Lung (tissue), 12 donors: ENCODE results near the gene SASH1. TPM values are rescaled to one million over a fixed set of nuclear protein-coding genes. Genes with fewer than 3 reads are reported as not detected.

ENCODE experiments used
- ATAC-seq: fragments of 200-7000 bp; cut with Tn5 transposase; one replicate; pipeline ENCODE4 v1.9.1; 2020; ENCODE audit warnings: moderate number of reproducible peaks; ENCODE audit not compliant: insufficient read depth, low FRiP score
- DNase-seq, 3 donors: peaks; one replicate each; pipeline ENCODE4 v3.0.0-alpha.2; 2013 to 2017
- H3K27ac ChIP-seq, 2 donors: one replicate each; pipeline ENCODE4 v1.5.1; 2013; ENCODE audit warnings: mild to moderate bottlenecking in 2 of 2, moderate library complexity in 2 of 2, control low read depth in 1 of 2, inconsistent platforms in 1 of 2, low read depth in 1 of 2, low read length in 1 of 2
- H3K27me3 ChIP-seq, 3 donors: one replicate each; pipeline ENCODE4 v1.5.1; 2013; ENCODE audit warnings: low read length in 2 of 3; ENCODE audit not compliant: control insufficient read depth in 3 of 3, insufficient read depth in 3 of 3
- H3K36me3 ChIP-seq, 4 donors: one replicate each; pipeline ENCODE4 v1.5.1; 2013; ENCODE audit warnings: low read length in 4 of 4, mild to moderate bottlenecking in 1 of 4, moderate library complexity in 1 of 4; ENCODE audit not compliant: control insufficient read depth in 4 of 4, insufficient read depth in 4 of 4
- H3K4me1 ChIP-seq, 5 donors: one replicate each; pipeline ENCODE4 v1.5.1; 2013; ENCODE audit warnings: low read length in 5 of 5, mild to moderate bottlenecking in 2 of 5, moderate library complexity in 1 of 5; ENCODE audit not compliant: control insufficient read depth in 5 of 5, insufficient read depth in 5 of 5
- H3K4me3 ChIP-seq: one replicate; pipeline ENCODE4 v1.5.1; 2013; ENCODE audit warnings: mild to moderate bottlenecking, control low read depth, moderate library complexity
- H3K9ac ChIP-seq, 2 donors: one replicate each; pipeline ENCODE4 v1.5.1; 2013; ENCODE audit warnings: low read length in 2 of 2, control low read depth in 1 of 2; ENCODE audit not compliant: insufficient read depth in 1 of 2
- H3K9me3 ChIP-seq, 4 donors: one replicate each; pipeline ENCODE4 v1.5.1; 2013; ENCODE audit warnings: low read length in 3 of 4, mild to moderate bottlenecking in 1 of 4, moderate library complexity in 1 of 4; ENCODE audit not compliant: control insufficient read depth in 4 of 4, insufficient read depth in 3 of 4
- WGBS, 2 donors: extraction: QIAGEN DNeasy Blood & Tissue Kit; methylation state at CpG; one replicate each; pipeline ENCODE4 v1.1.7; 2013; 5-methylcytosine and 5-hydroxymethylcytosine counted together
- polyA plus RNA-seq, 2 donors: library from polyadenylated mRNA; stranded (reverse); fragments of 200-250 nt; gene quantifications; one replicate each; pipeline ENCODE4 v1.2.1, GENCODE V29; 2013
- total RNA-seq, 2 donors: library from RNA; depleted of rRNA in 1 of 2; stranded (reverse); fragments of >200 nt in 1 of 2; gene quantifications; one replicate each; pipeline ENCODE4 v1.2.1, GENCODE V29; 2014 to 2021
- TF ChIP-seq, protein P1 (sequence below): IDR thresholded peaks from 2 replicates; pipeline ENCODE4 v1.5.1; 2012; ENCODE audit warnings: mild to moderate bottlenecking; ENCODE audit errors: control extremely low read depth, extremely low read depth
- donor health status: control.
- donor health status: control.
- donor health status: Bipolar disorder and iron deficiency.
- donor health status: healthy.
- donor health status: DM: yes; HTN: yes; CAD: no.

Gene SASH1
- total and polyA plus RNA-seq, 4 donors: 18.8 to 114 (median 42.2) TPM

DNA sequence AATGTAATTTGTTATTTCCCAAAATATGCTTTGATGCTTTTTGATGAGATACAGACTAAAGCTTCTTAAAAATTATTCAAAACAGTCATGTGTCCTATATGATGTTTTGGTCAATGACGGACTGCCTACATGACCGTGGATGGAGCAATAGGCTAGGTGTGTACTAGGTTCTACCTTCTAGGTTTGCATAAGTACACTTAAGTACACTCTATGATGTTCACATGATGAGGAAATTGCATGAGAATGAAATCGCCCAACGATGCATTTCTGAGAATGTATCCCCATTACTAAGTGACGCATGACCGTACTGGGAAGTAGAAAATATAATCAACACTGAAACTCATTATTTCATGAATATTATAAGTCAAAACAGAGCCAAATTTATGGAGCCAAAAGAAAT lies 252.9 kb downstream of the SASH1 start:
- H3K9ac ChIP-seq: no peak overlapping the region
- H3K4me1 ChIP-seq: peaks cover 0 to 5% (median 2%) of the 10 kb centered on the region in 5 donors
- H3K4me3 ChIP-seq: no peak overlapping the region
- no peak for ATAC-seq
- no peaks in the 10 kb centered on the region for H3K27me3 ChIP-seq
- H3K9me3 ChIP-seq: peaks cover 0 to 2% (median 0%) of the 10 kb centered on the region in 4 donors
- H3K27ac ChIP-seq: no peak overlapping the region
- 68 to 88% methylated on average over 6 of the region's 6 CpGs for WGBS, 2 donors
- no peak for DNase-seq
- H3K36me3 ChIP-seq: no peaks in the 10 kb centered on the region
- TF ChIP-seq, protein P1, sequence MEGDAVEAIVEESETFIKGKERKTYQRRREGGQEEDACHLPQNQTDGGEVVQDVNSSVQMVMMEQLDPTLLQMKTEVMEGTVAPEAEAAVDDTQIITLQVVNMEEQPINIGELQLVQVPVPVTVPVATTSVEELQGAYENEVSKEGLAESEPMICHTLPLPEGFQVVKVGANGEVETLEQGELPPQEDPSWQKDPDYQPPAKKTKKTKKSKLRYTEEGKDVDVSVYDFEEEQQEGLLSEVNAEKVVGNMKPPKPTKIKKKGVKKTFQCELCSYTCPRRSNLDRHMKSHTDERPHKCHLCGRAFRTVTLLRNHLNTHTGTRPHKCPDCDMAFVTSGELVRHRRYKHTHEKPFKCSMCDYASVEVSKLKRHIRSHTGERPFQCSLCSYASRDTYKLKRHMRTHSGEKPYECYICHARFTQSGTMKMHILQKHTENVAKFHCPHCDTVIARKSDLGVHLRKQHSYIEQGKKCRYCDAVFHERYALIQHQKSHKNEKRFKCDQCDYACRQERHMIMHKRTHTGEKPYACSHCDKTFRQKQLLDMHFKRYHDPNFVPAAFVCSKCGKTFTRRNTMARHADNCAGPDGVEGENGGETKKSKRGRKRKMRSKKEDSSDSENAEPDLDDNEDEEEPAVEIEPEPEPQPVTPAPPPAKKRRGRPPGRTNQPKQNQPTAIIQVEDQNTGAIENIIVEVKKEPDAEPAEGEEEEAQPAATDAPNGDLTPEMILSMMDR: no peak

DNA sequence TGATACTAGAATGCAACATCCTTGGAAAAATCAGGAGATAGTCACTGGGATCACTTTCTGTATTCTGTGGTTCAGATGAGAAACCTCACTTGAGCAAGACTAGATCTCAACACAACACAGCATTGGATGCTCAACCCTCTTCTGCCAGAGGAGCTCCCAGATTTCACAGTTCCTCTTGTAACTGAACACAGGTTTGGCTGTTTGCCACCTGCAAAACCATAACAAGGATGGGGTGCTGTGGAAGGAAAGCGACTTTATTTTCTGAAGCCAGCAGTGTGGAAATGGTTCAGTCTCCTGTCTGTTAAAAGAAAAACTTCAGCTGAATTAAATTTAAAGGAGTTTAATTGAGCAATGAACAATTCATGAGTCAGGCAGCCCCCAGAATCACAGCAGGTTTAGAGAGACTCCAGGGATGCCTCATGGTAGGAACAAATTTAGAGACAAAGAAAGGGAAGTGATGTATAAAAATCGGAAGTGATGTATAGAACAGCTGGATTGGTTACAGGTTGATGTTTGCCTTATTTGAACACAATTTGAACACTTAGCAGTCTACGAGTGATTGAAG lies 254.3 kb downstream of the SASH1 start:
- Histone ChIP-seq H3K36me3 (no peaks in the 10 kb centered on the region), H3K4me3 (no peak overlapping the region)

DNA sequence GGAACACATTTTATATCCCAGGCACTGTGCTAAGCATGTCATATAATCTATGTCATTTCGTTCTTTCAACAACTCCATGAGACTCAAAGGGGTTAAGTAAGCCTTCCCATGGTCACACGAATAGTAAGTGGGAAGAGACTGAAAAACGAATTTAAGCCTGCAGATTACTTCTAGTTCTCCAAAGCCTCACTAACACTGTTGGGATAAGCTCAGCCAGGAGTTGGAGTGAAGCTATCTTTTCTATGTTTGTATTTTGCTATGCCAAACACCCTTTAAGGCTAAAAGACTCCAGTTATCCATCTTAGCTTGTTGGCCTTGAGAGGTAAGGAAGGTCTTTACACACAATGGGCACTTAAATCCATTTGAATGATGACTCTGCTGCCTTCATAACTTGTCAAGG lies 256.1 kb downstream of the SASH1 start:
- Histone ChIP-seq H3K4me1 (peaks cover 0 to 5% (median 2%) of the 10 kb centered on the region in 5 donors), H3K9ac (no peak overlapping the region), H3K27ac (no peak overlapping the region), H3K36me3 (no peaks in the 10 kb centered on the region), H3K4me3 (no peak overlapping the region), H3K9me3 (no peaks in the 10 kb centered on the region), H3K27me3 (no peaks in the 10 kb centered on the region)
- ATAC-seq (no peak), DNase-seq (no peak)
- TF ChIP-seq, protein P1: no peak
- WGBS, 2 donors: 56 to 65% methylated on average over 3 of the region's 3 CpGs

More for the DNA sequence above, 254.3 kb downstream of the SASH1 start:
- peak in 1 of 3 donors; percentile 41 for DNase-seq
- TF ChIP-seq, protein P1: no peak
- 71 to 74% methylated on average over 3 of the region's 3 CpGs for WGBS, 2 donors
- peaks cover 0 to 5% (median 2%) of the 10 kb centered on the region in 5 donors for H3K4me1 ChIP-seq
- no peak overlapping the region for H3K9ac ChIP-seq
- H3K27ac ChIP-seq: no peak overlapping the region
- no peaks in the 10 kb centered on the region for H3K27me3 ChIP-seq
- no peak for ATAC-seq
- no peaks in the 10 kb centered on the region for H3K9me3 ChIP-seq

DNA sequence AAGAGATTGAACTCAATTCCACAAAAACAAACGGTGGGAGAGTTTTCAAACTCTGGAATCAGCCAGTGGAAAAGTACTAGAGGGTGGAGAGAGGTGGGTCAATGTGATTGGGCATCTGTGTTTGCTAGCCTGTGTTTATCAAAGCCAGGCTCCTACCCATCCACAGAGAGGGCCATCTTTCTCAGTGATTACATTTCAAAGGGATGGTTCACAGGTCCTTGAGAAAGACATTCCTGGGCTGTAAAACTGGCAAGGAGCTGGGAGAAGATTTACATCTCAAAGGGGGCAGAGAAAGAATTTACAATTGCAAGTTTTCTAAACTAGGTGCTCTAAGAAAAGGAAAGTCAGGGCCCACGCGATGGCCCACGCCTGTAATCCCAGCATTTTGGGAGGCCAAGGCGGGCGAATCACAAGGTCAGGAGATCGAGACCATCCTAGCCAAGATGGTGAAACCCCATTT lies 257.4 kb downstream of the SASH1 start:
- ATAC-seq (no peak), DNase-seq (no peak)
- WGBS, 2 donors: 68 to 85% methylated on average over 7 of the region's 7 CpGs
- Histone ChIP-seq H3K4me1 (peaks cover 0 to 5% (median 0%) of the 10 kb centered on the region in 5 donors), H3K27ac (no peak overlapping the region), H3K36me3 (no peaks in the 10 kb centered on the region), H3K4me3 (no peak overlapping the region), H3K9ac (no peak overlapping the region), H3K27me3 (no peaks in the 10 kb centered on the region), H3K9me3 (no peaks in the 10 kb centered on the region)
- TF ChIP-seq, protein P1: no peak
